ENCODE data around the gene ABLIM1. TPM values are rescaled to one million over a fixed set of nuclear protein-coding genes. Genes with fewer than 3 reads are reported as not detected.

Gene ABLIM1
- total RNA-seq, 1 donor from 2014 or later: 70.0 TPM

DNA sequence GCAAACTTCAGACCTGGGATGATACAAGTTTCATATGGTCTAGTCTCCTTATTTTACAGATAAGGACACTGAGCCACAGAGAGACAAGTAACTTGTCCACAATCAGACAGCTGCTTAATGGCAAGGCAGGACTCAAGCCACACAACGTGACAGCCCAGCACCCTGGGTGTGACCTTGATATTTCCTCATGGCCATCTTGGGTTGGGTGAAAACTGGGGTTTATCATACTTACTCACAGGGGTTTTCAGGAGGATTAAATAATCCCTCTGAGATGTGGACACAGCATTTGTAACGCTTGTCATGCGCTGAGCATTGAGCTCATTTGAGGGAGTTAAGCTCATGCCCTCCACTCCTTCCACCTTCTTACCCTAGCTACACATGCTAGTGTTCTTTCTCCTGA lies 58.0 kb downstream of the ABLIM1 start:
- H3K9me3 Mint-ChIP-seq (ENCODE audit: unreplicated experiment): peaks cover 3% of the 10 kb centered on the region
- no peak overlapping the region for H3K4me3 ChIP-seq (ENCODE audit: insufficient read depth, low read depth, low read length)

DNA sequence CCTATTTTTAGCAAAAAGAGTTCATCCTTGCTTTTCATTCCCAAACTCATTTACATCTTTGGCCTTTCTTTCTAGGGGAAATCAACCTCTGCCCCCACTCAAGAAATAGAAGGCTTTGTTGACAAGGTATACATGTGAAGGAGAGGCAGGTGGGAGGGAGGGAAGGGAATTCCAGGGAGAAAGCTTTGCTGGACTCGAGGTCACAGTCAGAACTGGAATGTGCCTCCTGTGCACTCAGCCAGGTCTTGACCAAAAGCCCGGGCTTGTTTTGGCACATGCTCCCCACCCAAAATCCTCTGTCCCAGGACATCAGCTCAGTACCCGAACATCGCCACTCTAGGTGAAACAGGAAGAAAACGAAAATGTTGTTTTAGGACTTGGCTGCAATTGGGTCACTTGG lies 61.3 kb downstream of the ABLIM1 start:
- no peak overlapping the region for H3K9ac ChIP-seq (ENCODE audit: low read length)
- TF ChIP-seq EZH2 (IDR thresholded peaks at IDR 0.05; ENCODE audit: insufficient read depth, low read length): no peak
- TF ChIP-seq, protein P1, sequence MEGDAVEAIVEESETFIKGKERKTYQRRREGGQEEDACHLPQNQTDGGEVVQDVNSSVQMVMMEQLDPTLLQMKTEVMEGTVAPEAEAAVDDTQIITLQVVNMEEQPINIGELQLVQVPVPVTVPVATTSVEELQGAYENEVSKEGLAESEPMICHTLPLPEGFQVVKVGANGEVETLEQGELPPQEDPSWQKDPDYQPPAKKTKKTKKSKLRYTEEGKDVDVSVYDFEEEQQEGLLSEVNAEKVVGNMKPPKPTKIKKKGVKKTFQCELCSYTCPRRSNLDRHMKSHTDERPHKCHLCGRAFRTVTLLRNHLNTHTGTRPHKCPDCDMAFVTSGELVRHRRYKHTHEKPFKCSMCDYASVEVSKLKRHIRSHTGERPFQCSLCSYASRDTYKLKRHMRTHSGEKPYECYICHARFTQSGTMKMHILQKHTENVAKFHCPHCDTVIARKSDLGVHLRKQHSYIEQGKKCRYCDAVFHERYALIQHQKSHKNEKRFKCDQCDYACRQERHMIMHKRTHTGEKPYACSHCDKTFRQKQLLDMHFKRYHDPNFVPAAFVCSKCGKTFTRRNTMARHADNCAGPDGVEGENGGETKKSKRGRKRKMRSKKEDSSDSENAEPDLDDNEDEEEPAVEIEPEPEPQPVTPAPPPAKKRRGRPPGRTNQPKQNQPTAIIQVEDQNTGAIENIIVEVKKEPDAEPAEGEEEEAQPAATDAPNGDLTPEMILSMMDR (IDR thresholded peaks at IDR 0.05; ENCODE audit: insufficient read depth, low read depth, low read length): no peak
- DNase-seq (ENCODE audit: low read depth) (no peak), FAIRE-seq (no peak)
- no peak overlapping the region for H3K27ac Mint-ChIP-seq (ENCODE audit: unreplicated experiment)
- no peak overlapping the region for H3K4me3 ChIP-seq (ENCODE audit: insufficient read depth, low read depth, low read length)
- H3K4me1 ChIP-seq (ENCODE audit: insufficient read depth, low read length): peaks cover 6% of the 10 kb centered on the region
- H3K27me3 Mint-ChIP-seq (ENCODE audit: low read depth, unreplicated experiment): no peaks in the 10 kb centered on the region
- H3K27me3 ChIP-seq (ENCODE audit: insufficient read depth, low read length): peaks cover 6% of the 10 kb centered on the region
- H3K36me3 ChIP-seq (ENCODE audit: insufficient read depth, low read length): no peaks in the 10 kb centered on the region
- H2AFZ ChIP-seq (ENCODE audit: low read depth, low read length): no peak overlapping the region
- no peak overlapping the region for H3K4me2 ChIP-seq (ENCODE audit: low read length)
- no peaks in the 10 kb centered on the region for H3K79me2 ChIP-seq (ENCODE audit: insufficient read depth, low read length)
- no peaks in the 10 kb centered on the region for H3K9me3 ChIP-seq (ENCODE audit: insufficient read depth, low read depth, low read length)
- H3K27ac ChIP-seq (ENCODE audit: low read depth, low read length): no peak overlapping the region
- H3K36me3 Mint-ChIP-seq (ENCODE audit: low read depth, unreplicated experiment): peaks cover 29% of the 10 kb centered on the region
- peaks cover 16% of the 10 kb centered on the region for H3K4me1 Mint-ChIP-seq (ENCODE audit: low read depth, unreplicated experiment)
- H3K4me3 Mint-ChIP-seq (ENCODE audit: unreplicated experiment): no peak overlapping the region
- H4K20me1 ChIP-seq (ENCODE audit: insufficient read depth, low read length): no peaks in the 10 kb centered on the region
- H3K9me3 Mint-ChIP-seq (ENCODE audit: unreplicated experiment): peaks cover 3% of the 10 kb centered on the region

More for the DNA sequence above, 58.0 kb downstream of the ABLIM1 start:
- peaks cover 25% of the 10 kb centered on the region for H3K4me1 Mint-ChIP-seq (ENCODE audit: low read depth, unreplicated experiment)
- Histone ChIP-seq H3K9me3 (ENCODE audit: insufficient read depth, low read depth, low read length) (no peaks in the 10 kb centered on the region), H4K20me1 (ENCODE audit: insufficient read depth, low read length) (no peaks in the 10 kb centered on the region), H3K4me2 (ENCODE audit: low read length) (no peak overlapping the region), H3K4me1 (ENCODE audit: insufficient read depth, low read length) (peaks cover 6% of the 10 kb centered on the region), H3K79me2 (ENCODE audit: insufficient read depth, low read length) (no peaks in the 10 kb centered on the region), H3K27me3 (ENCODE audit: insufficient read depth, low read length) (peaks cover 6% of the 10 kb centered on the region), H3K9ac (ENCODE audit: low read length) (no peak overlapping the region), H2AFZ (ENCODE audit: low read depth, low read length) (no peak overlapping the region), H3K27ac (ENCODE audit: low read depth, low read length) (no peak overlapping the region), H3K36me3 (ENCODE audit: insufficient read depth, low read length) (no peaks in the 10 kb centered on the region)
- TF ChIP-seq EZH2 (IDR thresholded peaks at IDR 0.05; ENCODE audit: insufficient read depth, low read length): no peak
- TF ChIP-seq, protein P1 (IDR thresholded peaks at IDR 0.05; ENCODE audit: insufficient read depth, low read depth, low read length): no peak
- no peak overlapping the region for H3K4me3 Mint-ChIP-seq (ENCODE audit: unreplicated experiment)
- FAIRE-seq: no peak
- H3K36me3 Mint-ChIP-seq (ENCODE audit: low read depth, unreplicated experiment): peaks cover 18% of the 10 kb centered on the region
- H3K27ac Mint-ChIP-seq (ENCODE audit: unreplicated experiment): no peak overlapping the region
- no peak for DNase-seq (ENCODE audit: low read depth)
- no peaks in the 10 kb centered on the region for H3K27me3 Mint-ChIP-seq (ENCODE audit: low read depth, unreplicated experiment)

- H3K27me3 Mint-ChIP-seq (ENCODE audit: low read depth, unreplicated experiment): no peaks in the 10 kb centered on the region
- no peak for FAIRE-seq
Measured at GRCh38 chr10:114593816-114594468, 64.1 kb downstream of the ABLIM1 start.

More at GRCh38 chr10:114593816-114594468, 64.1 kb downstream of the ABLIM1 start:
- TF ChIP-seq EZH2 (IDR thresholded peaks at IDR 0.05; ENCODE audit: insufficient read depth, low read length): no peak
- TF ChIP-seq, protein P1 (IDR thresholded peaks at IDR 0.05; ENCODE audit: insufficient read depth, low read depth, low read length): no peak
- Histone ChIP-seq H3K27me3 (ENCODE audit: insufficient read depth, low read length) (peaks cover 6% of the 10 kb centered on the region), H3K79me2 (ENCODE audit: insufficient read depth, low read length) (no peaks in the 10 kb centered on the region), H3K36me3 (ENCODE audit: insufficient read depth, low read length) (no peaks in the 10 kb centered on the region), H3K9me3 (ENCODE audit: insufficient read depth, low read depth, low read length) (no peaks in the 10 kb centered on the region), H3K4me2 (ENCODE audit: low read length) (no peak overlapping the region), H2AFZ (ENCODE audit: low read depth, low read length) (no peak overlapping the region), H3K4me1 (ENCODE audit: insufficient read depth, low read length) (peaks cover 6% of the 10 kb centered on the region), H3K27ac (ENCODE audit: low read depth, low read length) (no peak overlapping the region), H3K4me3 (ENCODE audit: insufficient read depth, low read depth, low read length) (no peak overlapping the region), H4K20me1 (ENCODE audit: insufficient read depth, low read length) (no peaks in the 10 kb centered on the region), H3K9ac (ENCODE audit: low read length) (no peak overlapping the region)
- no peak for DNase-seq (ENCODE audit: low read depth)
- Mint-ChIP-seq H3K36me3 (ENCODE audit: low read depth, unreplicated experiment) (peaks cover 20% of the 10 kb centered on the region), H3K4me1 (ENCODE audit: low read depth, unreplicated experiment) (peaks cover 27% of the 10 kb centered on the region), H3K9me3 (ENCODE audit: unreplicated experiment) (peaks cover 3% of the 10 kb centered on the region), H3K27ac (ENCODE audit: unreplicated experiment) (no peak overlapping the region), H3K4me3 (ENCODE audit: unreplicated experiment) (no peak overlapping the region)
